ENCODE results near the gene RCAN3.

RCAN3 gene

DNA sequence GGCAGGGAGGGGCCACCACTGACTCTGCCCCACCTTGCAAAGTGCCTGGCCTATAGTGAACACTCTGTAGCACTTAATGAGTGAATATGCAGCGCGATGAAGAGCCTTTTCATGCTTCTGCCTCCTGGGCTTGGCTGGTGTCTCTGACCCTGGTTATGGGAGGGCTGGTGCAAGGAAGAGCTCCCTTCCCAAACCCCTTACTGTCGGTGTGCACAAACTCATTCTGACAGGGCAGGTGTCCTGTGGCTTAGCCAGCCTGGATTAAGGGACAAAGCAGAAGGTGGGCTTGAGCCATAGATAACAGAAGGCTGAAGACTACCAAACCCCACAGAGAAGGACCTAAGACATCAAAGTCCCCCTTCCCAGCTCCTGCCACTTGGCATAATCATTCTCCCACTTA, 51.3 kb downstream of the RCAN3 start:
- DNase-seq: no peak

DNA sequence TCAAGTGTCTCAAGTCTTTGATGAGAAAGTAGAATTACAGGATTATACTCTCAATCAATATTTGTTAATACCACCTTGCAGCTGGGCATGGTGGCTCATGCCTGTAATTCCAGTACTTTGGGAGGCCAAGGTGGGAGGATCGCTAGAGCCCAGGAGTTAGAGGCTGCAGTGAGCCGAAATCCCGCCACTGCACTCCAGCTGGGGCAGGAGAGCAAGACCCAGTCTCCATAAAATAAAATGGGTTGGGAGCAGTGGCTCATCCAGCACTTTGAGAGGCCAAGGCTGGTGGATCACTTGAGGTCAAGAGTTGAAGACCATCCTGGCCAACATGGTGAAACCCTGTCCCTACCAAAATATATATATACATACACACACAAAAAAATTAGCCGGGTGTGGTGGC, 52.1 kb downstream of the RCAN3 start:
- DNase-seq: no peak

DNA sequence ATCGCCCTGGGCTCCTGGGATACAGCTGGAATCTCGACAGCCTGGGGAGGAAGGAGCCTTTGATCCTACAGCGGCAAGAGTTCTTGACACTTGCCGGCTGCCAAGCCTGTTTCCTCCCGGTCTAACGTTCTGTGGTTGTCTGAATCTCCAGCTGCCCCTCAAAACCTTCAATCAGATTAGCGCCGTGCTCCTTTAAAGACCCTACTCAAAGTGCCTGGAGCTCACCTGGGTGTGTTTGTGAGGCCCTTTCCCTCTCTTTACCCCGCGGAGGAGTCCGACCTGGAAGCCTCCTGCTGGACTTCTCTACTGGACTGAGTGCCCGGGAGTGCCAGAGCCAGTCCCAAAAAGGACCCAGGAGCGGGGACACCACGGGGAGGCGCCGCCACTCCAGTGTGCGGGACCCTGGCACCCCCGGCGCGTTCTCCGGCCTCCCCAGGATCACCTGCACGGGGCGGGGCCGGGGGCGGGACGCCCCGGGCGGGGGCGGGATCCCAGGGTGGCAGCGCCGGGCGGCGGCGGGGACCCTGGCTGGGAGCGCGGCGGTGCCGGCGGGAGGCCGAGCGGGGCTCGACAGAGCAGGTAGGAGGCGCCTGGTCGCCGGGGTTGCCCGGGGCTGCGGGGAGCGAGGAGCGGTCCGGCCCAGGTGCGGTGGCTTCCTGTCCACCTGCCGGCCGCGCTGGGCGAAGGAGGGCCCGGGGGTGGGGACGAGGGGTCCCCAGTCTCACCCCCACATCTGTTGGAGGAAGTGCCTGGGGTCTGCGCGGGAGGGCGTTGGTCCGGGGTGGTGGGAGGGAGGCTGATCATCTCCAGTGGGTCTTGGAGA, 53.2 kb downstream of the RCAN3 start, which contains the start of gene NCMAP:
Gene NCMAP (plus strand): TSS at position 497 of the 823 bp plus-strand sequence. CDS start 39,344 bp downstream, outside the sequence.
- DNase-seq: no peak

DNA sequence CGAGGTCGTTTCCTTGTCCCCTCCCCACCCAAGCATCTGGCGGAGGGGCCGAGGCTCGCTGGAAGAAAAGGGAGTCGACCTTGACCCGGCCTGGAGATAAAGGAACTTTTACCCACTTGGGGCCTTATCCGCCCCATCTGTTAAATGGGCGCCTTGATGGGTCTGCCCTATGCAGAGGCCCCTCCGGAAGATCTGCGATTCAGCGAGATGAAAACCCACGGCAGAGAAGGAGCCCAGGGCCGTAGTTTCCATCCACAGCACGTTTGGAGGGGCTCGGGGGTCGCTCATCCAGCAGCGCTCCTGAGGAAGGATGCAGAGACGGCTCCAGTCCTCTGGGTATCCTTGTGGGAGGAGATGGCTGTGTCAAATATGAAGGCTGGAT, 53.8 kb downstream of the RCAN3 start:
- no peak for DNase-seq

DNA sequence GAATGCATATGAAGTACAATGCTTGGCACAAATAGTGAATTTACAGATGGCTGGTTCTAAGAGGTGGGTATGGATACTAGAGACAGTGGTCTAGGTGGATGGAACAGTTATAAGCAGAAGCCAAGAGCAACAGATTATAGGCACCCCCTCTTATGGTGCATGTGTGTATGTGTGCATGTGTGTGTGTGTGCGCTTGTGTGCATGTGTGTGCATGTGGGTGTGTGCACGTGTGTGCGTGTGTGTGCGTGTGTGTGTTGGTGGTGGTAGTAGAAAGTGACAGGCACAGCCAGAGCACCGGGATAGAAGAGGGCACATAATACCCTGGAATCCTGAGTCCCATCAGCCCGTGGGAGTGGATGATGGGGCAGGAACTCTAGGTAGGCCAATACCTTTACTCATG, 54.6 kb downstream of the RCAN3 start:
- DNase-seq: no peak

DNA sequence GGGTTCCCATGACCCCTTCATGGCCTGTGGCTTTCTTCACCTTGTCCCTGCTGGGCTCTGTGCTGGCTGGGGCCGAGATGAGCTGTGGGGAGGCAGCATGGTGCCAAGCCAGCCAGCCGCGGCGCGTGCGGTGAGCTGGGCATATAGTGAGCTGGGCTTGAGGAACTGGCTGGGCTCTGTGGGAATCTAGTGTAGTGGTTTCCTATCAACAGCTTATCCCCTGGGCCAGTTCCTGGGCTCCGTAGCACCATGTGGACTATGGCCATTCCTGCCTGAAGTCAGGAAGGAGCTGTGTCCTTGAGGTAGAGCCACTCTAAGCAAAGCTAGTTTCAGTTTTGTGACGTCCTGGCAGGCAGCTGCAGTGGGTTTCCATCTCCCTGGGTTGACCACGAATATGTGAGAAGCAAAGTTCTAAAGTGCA, 55.1 kb downstream of the RCAN3 start:
- no peak for DNase-seq

DNA sequence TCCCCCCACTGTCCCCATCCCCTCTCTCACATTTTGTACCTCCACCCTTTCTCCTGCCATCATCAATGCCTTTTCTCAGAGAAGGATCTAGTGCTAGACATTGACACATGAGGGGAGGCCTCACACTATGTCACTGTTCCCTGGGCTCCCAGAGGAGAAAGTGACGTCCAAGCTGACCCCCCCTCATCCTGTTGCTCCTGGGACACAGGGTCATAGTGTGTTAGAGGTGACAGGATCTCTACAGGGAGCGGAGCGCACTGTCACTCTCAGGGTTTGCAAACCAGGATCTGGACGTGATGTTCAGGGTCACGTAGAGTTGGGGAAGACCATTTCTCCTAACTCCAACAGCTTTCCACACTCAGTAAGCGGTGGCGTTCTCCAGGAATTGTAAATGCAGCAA, 55.8 kb downstream of the RCAN3 start:
- no peak for DNase-seq

DNA sequence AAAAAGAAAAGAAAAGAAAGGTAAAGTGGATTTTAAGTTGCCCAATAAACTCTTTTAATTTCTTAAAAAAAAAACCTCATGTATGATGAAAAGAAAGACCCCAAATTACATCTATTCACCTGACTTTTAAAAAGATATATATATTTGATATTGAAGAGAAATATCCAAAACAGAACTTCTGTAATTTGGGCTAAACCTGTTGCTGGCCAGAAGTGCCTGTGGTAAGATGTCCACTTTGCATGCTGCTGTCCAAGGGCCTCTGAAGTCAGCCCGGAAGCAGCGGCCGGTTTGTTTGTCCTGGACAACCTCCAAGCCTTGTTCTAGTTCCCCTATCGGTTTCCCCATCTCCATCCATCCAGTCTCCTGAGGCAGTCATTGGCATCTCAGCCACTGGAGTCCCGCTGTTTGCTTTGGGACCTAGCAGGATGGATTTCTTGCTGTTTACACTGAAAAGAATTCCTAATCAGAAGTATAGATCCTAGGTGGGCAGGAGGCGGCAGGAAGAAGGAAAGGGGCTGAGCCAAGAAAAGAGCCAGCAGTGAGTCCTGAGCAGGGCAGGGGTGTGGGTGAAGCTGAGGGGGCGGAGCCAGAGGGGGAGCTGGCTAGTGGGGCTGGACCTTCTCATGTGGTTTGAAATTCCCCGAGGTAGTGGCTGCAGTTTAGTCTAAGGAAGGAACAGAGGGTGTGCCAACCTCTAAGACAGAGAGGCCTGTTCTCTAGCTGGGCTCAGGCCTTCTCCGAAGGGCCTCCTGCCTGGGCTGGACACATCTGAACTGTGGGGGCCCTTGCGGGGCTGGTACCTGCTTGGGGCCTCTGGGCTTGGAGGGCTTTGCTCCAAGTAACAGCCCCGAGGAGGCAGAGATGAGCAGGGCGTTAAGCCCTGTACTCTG, 56.5 kb downstream of the RCAN3 start:
- DNase-seq: peak; percentile 67

DNA sequence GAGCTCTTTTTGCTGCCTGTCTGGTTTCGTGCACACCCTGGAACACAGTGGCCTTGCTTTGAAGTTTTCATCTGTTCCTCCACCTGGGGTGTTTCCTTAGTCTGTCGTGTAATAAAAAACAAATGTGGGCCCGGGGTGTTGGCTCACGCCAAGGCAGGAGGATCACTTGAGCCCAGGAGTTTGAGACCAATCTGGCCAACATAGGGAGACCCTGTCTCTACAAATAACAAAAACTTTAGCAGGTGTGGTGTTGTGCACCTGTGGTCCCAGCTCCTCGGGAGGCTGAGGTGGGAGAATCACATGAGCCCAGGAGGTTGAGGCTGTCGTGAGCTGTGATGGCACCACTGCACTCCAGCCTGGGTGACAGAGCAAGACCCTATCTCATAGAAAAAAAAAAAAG, 57.7 kb downstream of the RCAN3 start:
- no peak for DNase-seq

DNA sequence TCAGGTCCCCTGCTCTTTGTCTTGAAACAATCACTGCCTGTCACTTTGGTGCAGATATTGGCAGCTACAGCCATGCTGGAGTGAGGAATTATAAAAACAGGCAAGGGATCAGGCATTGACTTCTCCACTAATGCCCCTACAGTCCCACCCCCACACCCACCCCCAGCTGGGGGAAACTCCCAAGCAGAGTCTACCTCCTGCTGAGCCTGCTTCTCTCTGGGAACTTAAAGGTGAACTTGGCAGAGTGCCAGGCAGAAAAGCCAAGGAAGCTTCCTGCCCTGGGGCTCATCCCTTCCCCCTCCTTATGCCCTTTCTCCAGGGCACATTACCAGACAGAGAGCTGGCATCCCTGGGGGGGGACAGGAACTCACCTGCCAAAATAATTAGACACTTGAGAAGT, 60.0 kb downstream of the RCAN3 start:
- DNase-seq: peak; percentile 14

DNA sequence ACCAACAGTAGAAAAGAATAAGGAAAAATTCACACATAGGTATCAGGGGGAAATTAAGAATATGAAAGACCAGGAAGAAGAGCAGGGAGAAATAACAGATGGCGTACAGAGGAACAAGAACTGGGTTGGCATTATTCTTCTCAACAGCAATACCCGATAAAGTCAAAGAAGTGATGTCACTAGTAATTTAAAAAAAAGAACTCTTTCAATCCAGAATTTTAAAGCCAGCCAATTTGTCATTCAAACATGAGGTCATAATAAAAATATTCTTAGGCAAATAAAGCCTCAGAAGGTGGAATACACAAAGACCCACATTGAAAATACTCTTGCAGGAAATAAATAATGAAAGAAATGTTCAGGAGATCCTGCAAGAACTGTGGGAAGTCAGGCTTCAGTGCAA, 62.1 kb downstream of the RCAN3 start:
- DNase-seq: no peak

DNA sequence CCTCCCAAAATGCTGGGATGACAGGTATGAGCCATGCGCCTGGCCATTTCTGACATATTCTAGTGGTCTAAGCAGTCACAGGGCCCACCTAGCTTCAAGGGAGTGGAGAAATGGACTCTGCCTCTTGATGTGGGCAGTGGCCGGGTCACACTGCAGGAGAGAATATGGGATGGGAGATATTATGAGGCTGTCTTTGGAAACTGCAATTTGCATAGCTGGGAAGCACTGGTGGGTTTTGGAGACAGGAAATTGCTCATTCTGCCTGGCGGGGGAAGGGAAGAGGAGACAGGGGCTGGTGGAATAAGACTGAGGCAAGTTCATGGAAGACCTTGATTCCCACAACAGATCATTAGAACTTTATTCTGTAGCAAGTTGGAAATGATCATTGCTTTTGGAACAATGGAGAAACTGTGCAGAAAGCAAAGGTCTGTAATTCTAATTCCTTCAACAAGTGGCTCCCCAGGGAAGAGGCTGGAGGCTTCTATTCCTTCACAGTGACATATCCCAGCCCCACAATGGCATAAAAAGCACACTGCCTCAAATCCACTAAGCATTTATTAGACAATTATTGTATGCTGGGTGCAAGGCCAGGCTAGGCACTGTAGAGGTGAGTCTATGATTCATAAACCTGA, 63.7 kb downstream of the RCAN3 start:
- DNase-seq: no peak

DNA sequence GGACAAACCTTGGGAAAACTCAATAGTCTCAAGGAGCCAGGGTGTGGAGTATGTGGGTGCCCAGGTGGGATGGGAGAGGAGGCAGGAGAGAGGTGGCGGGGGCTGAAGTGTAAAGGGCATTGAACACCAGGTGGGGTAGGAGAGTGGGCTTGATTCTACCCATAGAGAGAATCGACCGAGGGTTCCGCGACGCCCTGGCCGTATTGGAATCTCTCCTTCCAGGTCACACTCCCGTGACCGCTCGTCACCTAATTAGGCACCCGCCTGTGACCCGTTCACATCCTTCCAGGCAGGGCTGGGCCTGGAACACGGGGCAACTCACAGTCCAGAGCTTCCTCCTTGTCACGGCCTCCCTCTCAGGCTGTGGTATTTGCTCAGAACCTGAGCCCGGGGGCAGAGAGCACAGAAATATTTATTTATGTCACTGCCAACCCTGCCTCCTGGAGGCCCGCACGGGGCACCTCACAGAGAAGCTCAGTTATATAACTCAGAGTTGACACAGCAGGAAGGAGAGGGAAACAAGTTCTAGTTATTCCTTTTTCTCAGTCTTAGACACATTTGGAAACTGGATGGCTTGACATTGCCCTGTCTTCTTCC, 65.3 kb downstream of the RCAN3 start:
- no peak for DNase-seq

DNA sequence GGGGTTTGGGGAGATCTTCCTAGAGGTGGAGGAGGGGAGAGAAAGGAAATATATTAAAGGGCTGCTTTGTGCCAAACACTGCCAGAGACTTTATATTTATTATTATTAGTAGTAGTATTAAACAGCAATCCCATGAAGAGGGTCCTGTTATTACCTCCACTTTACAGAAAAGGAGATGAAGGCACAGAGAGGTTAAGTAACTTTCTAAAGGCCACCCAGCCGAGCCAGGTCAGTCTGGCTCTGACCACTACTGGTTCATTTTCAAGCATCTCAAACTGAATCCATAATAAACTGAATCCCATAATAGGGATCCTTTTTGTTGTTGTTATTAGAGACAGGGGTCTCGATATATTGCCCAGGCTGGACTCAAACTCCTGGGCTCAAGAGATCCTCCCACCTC, 65.8 kb downstream of the RCAN3 start:
- DNase-seq: no peak

DNA sequence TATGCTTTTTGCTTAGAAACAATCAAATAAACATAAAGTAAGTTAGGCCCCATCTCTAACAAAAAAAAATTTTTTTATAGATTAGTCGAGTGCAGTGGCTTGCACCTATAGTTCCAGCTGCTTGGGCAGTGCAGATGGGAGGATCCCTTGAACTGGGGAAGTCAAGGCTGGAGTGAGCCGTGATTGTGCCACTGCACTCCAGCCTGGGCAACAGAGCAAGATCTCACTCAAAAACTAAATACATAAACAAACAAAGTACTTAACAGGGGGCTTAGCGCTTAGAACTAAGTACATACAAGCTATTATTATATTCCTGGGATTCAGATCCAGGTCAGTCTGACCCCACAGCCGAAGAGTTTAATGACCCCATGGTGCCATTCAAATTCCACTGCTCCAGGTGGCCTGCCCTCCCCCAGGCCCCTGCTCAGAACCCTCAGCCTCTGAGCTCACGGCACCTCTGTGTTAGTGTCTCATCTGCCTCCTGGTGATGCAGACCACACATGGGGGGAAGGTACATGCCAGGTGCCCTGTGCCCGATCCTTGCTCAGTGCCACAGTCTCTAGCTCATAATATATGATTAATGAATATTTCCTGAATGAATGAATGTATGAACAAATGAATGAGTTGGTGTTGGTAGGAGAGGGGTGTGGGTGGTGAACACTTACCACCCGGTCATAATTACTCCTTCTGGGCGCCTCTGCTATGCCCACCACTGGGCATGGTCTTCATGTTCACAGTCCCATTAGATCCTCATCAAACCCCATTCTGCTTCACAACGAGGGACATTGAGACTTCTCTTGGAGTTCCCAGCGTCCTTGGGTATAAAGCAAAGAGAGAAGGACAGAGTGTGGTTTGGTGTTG, 67.9 kb downstream of the RCAN3 start:
- DNase-seq: no peak

DNA sequence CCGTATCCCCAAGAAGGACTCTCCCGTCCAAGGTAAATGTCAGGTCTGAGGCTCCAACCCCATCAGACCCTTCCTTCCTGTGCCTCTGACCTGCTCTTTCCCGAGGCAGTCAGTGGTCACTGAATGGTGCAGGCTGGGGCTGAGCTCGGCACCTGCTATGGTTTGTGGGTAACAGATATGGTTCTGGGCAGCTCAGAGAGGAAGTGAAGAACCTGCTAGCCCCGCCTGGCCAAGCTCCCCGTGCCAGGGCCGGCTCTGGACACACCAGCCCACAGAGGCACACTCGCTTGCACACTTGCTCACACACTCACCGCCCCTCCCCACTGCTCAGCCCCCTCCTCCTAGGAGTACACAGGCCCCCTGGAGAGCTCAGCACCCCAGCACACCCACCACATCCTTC, 69.7 kb downstream of the RCAN3 start:
- DNase-seq: no peak

DNA sequence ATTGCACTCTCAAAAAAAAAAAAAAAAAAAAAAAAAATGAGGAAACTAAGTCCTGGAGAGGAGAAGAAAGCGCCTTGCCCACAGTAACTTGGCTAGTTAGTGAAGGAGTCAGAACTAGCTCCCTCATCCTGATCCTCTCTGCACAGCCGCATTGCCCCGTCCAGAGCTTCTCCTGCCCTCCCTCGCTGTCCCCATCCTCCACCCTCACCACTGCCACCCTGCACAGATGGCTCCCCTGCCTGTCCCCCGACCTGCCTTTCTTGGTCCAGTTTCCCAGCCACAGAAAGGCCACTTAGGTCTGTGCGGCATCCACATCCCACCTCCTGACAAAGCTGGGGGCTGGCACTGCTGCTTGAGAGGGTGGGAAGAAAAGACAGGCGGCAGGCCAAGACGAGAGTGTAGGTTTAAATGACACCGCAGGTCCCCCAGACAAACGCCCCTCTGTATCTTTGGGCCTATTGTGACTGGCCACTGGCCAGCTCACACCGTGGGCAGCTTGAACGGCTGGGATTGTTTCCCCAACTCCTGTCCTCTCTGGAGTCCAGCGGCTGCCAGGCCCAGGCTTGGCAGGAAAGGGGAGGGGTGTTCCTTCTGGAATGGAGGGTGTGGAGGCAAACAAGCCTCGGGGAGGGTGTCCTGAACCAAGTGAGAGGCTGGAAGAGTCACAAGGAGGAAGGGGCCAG, 73.4 kb downstream of the RCAN3 start:
- DNase-seq: no peak

DNA sequence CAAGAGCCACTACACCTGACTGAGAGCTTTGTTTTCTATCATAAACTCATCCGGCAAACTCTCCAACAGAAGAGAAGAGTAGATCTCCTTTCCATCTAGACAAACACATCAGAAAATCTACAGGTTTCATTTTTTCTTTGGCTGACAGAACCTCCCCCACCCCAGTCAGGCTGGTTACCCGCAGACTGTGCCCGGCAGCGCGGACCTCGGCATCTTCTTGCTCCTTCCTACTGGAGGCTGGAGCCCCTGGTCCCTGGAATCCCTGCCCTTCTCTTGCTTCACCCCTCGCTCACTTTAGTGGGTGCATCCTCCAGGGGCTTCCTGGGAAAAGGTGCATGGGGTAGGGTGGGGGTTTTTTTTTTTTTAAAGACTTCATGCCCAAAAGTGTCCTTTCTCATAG, 76.2 kb downstream of the RCAN3 start:
- DNase-seq: no peak

DNA sequence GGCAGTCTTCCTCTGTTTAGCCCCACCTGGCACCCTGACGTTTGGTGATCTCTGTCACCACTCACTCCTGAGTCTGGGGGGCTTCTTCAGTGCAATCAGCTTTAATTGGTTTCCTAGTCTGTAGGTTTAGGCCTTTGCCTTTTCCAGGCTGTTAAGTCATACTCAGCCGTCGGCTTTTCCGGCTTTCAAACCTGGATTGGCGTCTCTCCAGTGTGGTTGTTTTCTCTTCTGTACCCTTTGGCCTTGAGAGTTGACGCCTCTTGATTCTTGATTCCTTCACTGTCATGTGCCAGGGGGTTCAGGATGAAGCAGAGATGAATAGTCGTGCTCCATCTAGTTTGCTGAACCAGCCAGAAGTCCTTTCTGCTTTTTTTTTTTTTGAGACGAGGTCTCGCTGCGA, 78.1 kb downstream of the RCAN3 start:
- no peak for DNase-seq

DNA sequence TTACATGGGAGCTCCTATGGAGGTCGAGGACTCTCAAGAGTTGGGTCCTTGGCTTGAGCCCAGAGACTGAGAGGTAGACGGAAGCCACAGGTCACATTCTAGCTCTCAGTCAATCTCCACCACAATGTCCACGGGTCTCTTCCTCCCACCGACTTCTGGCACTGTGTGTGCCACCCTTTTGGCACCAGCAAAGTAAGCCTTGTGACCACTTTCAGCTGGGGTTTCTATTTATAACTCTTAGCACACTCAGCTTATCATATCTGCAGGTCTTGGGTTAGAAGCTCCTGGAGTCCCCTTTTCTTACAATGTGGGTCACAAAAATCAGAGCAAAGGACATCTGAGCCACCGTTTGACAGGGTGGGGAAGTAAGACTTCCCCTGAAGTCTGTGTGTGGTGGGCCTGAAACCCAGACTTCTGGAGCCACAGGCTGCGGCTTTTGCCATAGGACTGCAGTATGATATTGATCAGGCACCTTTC, 81.6 kb downstream of the RCAN3 start:
- peak; percentile 55 for DNase-seq

DNA sequence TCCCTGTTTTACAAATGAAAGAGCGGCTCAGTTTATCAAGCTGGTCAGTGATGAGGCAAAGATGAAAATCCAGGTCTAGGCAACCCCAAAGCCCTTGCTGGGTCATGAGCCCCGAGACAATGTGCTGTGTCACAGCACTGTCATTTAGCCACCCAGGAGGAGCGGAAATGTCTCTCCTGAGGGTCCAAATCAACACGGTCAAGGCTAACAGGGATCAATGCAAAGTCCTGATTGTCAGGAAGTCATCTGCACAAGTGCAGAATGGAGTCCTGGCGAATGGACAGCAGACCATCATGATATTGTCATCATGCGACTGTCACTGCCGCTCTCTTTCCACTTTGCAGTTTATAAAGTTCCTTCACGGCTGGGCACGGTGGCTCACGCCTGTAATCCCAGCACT, 83.5 kb downstream of the RCAN3 start:
- no peak for DNase-seq
